ENCODE results near the gene RNF180. TPM values are rescaled to one million over a fixed set of nuclear protein-coding genes. Genes with fewer than 3 reads are reported as not detected.

RNF180 gene
- polyA plus RNA-seq, 4 donors, result 0.27 to 3.6 (median 0.92) TPM

DNA sequence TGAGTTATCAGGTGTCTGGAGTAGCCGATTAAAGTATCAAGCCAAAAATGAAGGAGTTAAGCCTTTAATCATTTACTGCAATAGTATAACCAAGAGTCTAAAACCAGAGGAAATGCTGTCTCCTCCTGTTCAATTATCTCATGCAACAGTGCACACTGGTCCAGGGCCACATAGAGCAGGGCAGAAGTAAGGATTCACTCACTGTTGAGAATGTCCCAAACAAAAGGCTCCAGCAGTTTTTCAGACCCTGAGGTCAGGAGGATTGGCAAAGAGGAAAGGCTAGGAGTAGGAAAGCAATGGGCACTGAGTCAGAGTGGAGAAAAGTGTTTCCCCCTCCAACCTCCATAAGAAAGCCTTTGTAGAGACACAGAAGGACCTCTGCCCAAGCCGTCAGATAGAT is 168.2 kb downstream of the RNF180 start:
- Histone ChIP-seq H3K27me3 (ENCODE audit: control insufficient read depth in 3 of 3, insufficient read depth in 3 of 3, low read length in 3 of 3) (no peaks in the 10 kb centered on the region), H3K9me3 (ENCODE audit: control insufficient read depth in 2 of 2, insufficient read depth in 1 of 2, low read depth in 1 of 2, low read length in 1 of 2) (peaks cover 8 to 16% of the 10 kb centered on the region in 2 donors), H3K36me3 (ENCODE audit: control insufficient read depth in 3 of 3, insufficient read depth in 2 of 3, low read depth in 1 of 3, low read length in 3 of 3) (peaks cover 0 to 16% (median 0%) of the 10 kb centered on the region in 3 donors), H3K4me1 (ENCODE audit: control insufficient read depth in 3 of 3, insufficient read depth in 2 of 3, low read depth in 1 of 3, low read length in 2 of 3) (no peaks in the 10 kb centered on the region), H3K27ac (ENCODE audit: low read depth in 1 of 3, low read length in 2 of 3) (no peak overlapping the region), H3K4me3 (ENCODE audit: low read depth in 1 of 3, low read length in 3 of 3) (no peak overlapping the region)
- 64 to 90% (median 67%) methylated on average over 2 of the region's 2 CpGs for WGBS, 3 donors
- FAIRE-seq, result no peak
- DNase-seq, result no peak

DNA sequence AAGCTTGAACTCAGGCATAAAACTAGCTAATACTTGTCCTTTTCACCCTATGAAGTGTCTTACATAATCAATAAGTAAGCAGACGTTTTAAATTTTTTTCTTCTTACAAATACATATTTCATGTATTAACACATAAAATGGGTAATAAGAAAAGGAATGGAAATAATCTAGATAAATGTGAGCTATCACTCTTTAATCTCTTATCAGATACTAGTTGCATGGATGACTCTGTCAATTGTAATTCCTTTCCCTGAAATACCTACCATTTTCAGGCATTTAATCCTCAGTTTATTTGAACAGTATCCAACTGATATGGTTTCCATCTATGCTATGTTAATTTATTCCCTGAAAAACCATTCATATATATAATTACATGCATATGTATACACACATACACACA is 174.1 kb downstream of the RNF180 start:
- WGBS, 3 donors, result 73 to 79% (median 73%) methylated on average over 1 of the region's 1 CpG
- H3K36me3 ChIP-seq (ENCODE audit: control insufficient read depth in 3 of 3, insufficient read depth in 2 of 3, low read depth in 1 of 3, low read length in 3 of 3), result no peaks in the 10 kb centered on the region
- no peak for DNase-seq
- H3K27ac ChIP-seq (ENCODE audit: low read depth in 1 of 3, low read length in 2 of 3), result no peak overlapping the region
- H3K4me3 ChIP-seq (ENCODE audit: low read depth in 1 of 3, low read length in 3 of 3), result no peak overlapping the region
- H3K9me3 ChIP-seq (ENCODE audit: control insufficient read depth in 2 of 2, insufficient read depth in 1 of 2, low read depth in 1 of 2, low read length in 1 of 2), result no peaks in the 10 kb centered on the region
- FAIRE-seq, result no peak
- H3K4me1 ChIP-seq (ENCODE audit: control insufficient read depth in 3 of 3, insufficient read depth in 2 of 3, low read depth in 1 of 3, low read length in 2 of 3), result no peaks in the 10 kb centered on the region
- H3K27me3 ChIP-seq (ENCODE audit: control insufficient read depth in 3 of 3, insufficient read depth in 3 of 3, low read length in 3 of 3), result no peaks in the 10 kb centered on the region

DNA sequence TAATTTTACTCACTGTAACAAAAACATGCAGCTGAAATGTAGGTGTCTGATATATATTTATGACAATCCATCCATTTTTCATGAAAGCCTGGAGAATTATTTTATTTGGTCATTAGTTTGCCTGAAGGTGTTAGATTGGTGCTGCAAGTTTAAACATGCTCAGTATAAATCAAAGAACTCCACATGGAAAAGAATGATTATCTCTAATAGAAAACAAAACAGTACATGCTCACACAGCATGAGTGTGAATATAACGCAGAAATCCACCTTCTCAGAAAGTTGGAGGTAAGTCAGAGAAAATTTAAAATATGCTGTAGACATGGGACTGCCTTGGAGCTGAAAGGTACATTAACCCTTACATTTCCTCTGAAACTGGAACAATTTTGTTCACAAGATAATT is 174.7 kb downstream of the RNF180 start:
- Histone ChIP-seq H3K27me3 (ENCODE audit: control insufficient read depth in 3 of 3, insufficient read depth in 3 of 3, low read length in 3 of 3) (no peaks in the 10 kb centered on the region), H3K4me3 (ENCODE audit: low read depth in 1 of 3, low read length in 3 of 3) (no peak overlapping the region), H3K27ac (ENCODE audit: low read depth in 1 of 3, low read length in 2 of 3) (no peak overlapping the region), H3K4me1 (ENCODE audit: control insufficient read depth in 3 of 3, insufficient read depth in 2 of 3, low read depth in 1 of 3, low read length in 2 of 3) (no peaks in the 10 kb centered on the region), H3K9me3 (ENCODE audit: control insufficient read depth in 2 of 2, insufficient read depth in 1 of 2, low read depth in 1 of 2, low read length in 1 of 2) (no peaks in the 10 kb centered on the region), H3K36me3 (ENCODE audit: control insufficient read depth in 3 of 3, insufficient read depth in 2 of 3, low read depth in 1 of 3, low read length in 3 of 3) (no peaks in the 10 kb centered on the region)
- 79 to 86% (median 79%) methylated on average over 1 of the region's 1 CpG for WGBS, 3 donors
- FAIRE-seq (no peak), DNase-seq (no peak)

DNA sequence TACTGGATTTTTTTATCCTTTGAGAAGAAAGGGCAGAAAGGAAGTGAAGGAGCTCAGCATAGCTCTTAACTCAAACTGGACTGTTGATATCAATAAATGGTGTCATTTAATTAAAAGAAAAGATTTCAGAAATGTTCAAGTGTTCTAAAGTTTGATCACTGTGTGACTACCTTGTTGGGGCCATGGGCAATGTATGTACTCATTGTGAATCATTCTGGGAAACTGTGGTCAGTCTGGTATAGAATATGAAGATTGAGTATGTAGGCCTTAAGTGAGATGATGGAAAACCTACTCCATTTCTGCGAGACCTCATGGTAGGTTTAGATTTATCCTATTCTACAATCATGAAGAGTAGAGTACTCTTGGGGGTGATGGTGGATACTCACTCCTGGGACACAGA is 175.7 kb downstream of the RNF180 start:
- DNase-seq (no peak), FAIRE-seq (no peak)
- H3K4me3 ChIP-seq (ENCODE audit: low read depth in 1 of 3, low read length in 3 of 3), result no peak overlapping the region
- no peaks in the 10 kb centered on the region for H3K27me3 ChIP-seq (ENCODE audit: control insufficient read depth in 3 of 3, insufficient read depth in 3 of 3, low read length in 3 of 3)
- 84 to 98% (median 89%) methylated on average over 1 of the region's 1 CpG for WGBS, 3 donors
- no peaks in the 10 kb centered on the region for H3K9me3 ChIP-seq (ENCODE audit: control insufficient read depth in 2 of 2, insufficient read depth in 1 of 2, low read depth in 1 of 2, low read length in 1 of 2)
- no peak overlapping the region for H3K27ac ChIP-seq (ENCODE audit: low read depth in 1 of 3, low read length in 2 of 3)
- H3K36me3 ChIP-seq (ENCODE audit: control insufficient read depth in 3 of 3, insufficient read depth in 2 of 3, low read depth in 1 of 3, low read length in 3 of 3), result no peaks in the 10 kb centered on the region
- H3K4me1 ChIP-seq (ENCODE audit: control insufficient read depth in 3 of 3, insufficient read depth in 2 of 3, low read depth in 1 of 3, low read length in 2 of 3), result no peaks in the 10 kb centered on the region

DNA sequence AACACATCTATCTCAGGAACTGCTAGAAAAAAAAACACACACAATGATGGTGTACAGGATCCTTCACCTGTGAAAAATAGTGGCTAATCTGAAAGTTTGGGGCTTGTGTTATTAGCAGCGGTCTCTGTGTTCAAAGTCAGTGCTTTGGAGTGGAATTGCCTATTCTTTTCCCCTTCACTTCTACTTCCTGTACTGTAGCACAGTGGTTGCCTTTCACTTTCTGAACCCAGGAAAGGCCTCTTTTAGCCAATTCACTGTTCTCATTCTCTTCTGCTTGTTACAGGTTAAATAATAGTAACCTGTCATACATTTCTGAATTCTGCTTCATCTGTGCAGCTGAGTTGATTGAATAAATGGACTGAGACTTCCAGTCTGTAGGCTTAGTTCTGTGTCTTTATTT is 178.9 kb downstream of the RNF180 start:
- H3K4me3 ChIP-seq (ENCODE audit: low read depth in 1 of 3, low read length in 3 of 3), result no peak overlapping the region
- H3K27ac ChIP-seq (ENCODE audit: low read depth in 1 of 3, low read length in 2 of 3), result no peak overlapping the region
- FAIRE-seq (no peak), DNase-seq (no peak)
- H3K27me3 ChIP-seq (ENCODE audit: control insufficient read depth in 3 of 3, insufficient read depth in 3 of 3, low read length in 3 of 3), result no peaks in the 10 kb centered on the region
- no peaks in the 10 kb centered on the region for H3K36me3 ChIP-seq (ENCODE audit: control insufficient read depth in 3 of 3, insufficient read depth in 2 of 3, low read depth in 1 of 3, low read length in 3 of 3)
- WGBS, 3 donors, result 83 to 90% (median 89%) methylated on average over 1 of the region's 1 CpG
- no peaks in the 10 kb centered on the region for H3K9me3 ChIP-seq (ENCODE audit: control insufficient read depth in 2 of 2, insufficient read depth in 1 of 2, low read depth in 1 of 2, low read length in 1 of 2)
- H3K4me1 ChIP-seq (ENCODE audit: control insufficient read depth in 3 of 3, insufficient read depth in 2 of 3, low read depth in 1 of 3, low read length in 2 of 3), result no peaks in the 10 kb centered on the region

DNA sequence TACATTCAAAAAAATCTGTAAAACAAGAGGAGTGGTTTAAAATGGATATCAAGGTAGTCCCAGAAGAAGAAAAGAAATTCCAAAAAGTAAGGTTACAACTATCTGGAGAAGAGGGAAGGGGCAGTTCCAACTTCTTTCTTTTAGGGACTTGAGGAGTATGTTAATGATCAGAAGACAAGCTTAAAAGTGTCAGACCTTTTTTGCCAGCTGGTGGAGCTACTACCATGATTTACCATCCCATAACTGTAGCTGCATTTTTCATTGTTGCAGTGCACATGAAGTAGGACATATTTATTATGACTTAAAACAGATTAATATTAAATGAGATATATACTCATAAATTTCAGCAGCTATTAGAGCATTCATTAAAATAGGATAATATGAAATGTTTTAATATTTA is 181.7 kb downstream of the RNF180 start:
- FAIRE-seq, result no peak
- Histone ChIP-seq H3K27me3 (ENCODE audit: control insufficient read depth in 3 of 3, insufficient read depth in 3 of 3, low read length in 3 of 3) (no peaks in the 10 kb centered on the region), H3K36me3 (ENCODE audit: control insufficient read depth in 3 of 3, insufficient read depth in 2 of 3, low read depth in 1 of 3, low read length in 3 of 3) (no peaks in the 10 kb centered on the region)

DNA sequence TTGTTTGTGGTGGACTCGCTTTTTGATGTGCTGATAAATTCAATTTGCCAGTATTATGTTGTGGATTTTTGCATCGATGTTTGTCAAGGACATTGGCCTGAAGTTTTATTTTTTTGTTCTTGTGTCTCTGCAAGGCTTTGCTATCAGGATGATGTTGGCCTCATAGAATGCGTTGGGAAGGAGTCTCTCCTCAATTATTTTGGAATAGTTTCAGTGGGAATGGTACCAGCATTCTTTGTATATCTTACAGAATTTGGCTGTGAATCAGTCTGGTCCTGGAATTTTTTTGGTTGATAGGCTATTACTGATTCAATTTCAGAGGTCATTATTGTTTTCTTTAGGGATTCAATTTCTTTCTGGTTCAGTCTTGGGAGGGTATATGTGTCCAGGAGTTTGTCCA is 198.8 kb downstream of the RNF180 start:
- WGBS, 3 donors, result 78 to 84% (median 79%) methylated on average over 3 of the region's 3 CpGs
- Histone ChIP-seq H3K4me3 (ENCODE audit: low read depth in 1 of 3, low read length in 3 of 3) (no peak overlapping the region), H3K4me1 (ENCODE audit: control insufficient read depth in 3 of 3, insufficient read depth in 2 of 3, low read depth in 1 of 3, low read length in 2 of 3) (no peaks in the 10 kb centered on the region), H3K9me3 (ENCODE audit: control insufficient read depth in 2 of 2, insufficient read depth in 1 of 2, low read depth in 1 of 2, low read length in 1 of 2) (peaks cover 0 to 3% of the 10 kb centered on the region in 2 donors), H3K27me3 (ENCODE audit: control insufficient read depth in 3 of 3, insufficient read depth in 3 of 3, low read length in 3 of 3) (no peaks in the 10 kb centered on the region), H3K36me3 (ENCODE audit: control insufficient read depth in 3 of 3, insufficient read depth in 2 of 3, low read depth in 1 of 3, low read length in 3 of 3) (no peaks in the 10 kb centered on the region), H3K27ac (ENCODE audit: low read depth in 1 of 3, low read length in 2 of 3) (no peak overlapping the region)
- DNase-seq (no peak), FAIRE-seq (no peak)

More for the DNA sequence above, 181.7 kb downstream of the RNF180 start:
- Histone ChIP-seq H3K4me1 (ENCODE audit: control insufficient read depth in 3 of 3, insufficient read depth in 2 of 3, low read depth in 1 of 3, low read length in 2 of 3) (no peaks in the 10 kb centered on the region), H3K27ac (ENCODE audit: low read depth in 1 of 3, low read length in 2 of 3) (no peak overlapping the region), H3K4me3 (ENCODE audit: low read depth in 1 of 3, low read length in 3 of 3) (no peak overlapping the region), H3K9me3 (ENCODE audit: control insufficient read depth in 2 of 2, insufficient read depth in 1 of 2, low read depth in 1 of 2, low read length in 1 of 2) (no peaks in the 10 kb centered on the region)
- no peak for DNase-seq

DNA sequence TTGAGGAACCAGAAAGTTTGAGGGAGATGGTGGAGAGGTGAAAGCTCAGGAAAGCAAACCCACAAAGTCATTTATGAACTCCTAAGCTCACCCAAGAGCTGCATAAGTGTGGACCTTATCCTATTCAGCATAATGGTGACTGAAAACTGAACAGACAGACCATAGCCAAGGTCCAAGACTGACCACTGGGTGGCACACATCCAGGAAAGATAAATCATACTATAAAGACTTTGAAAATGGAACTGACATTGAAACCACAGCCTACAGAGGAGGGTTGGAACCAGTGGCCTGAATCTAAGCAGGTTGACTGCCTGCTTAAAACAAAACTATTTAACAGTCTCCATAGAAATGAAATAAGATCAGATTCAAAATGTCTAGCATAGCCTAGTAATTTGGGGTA is 219.1 kb downstream of the RNF180 start:
- no peak overlapping the region for H3K4me3 ChIP-seq (ENCODE audit: low read depth in 1 of 3, low read length in 3 of 3)
- H3K4me1 ChIP-seq (ENCODE audit: control insufficient read depth in 3 of 3, insufficient read depth in 2 of 3, low read depth in 1 of 3, low read length in 2 of 3), result no peaks in the 10 kb centered on the region
- FAIRE-seq (no peak), DNase-seq (peak; percentile 1 to 25)
- H3K9me3 ChIP-seq (ENCODE audit: control insufficient read depth in 2 of 2, insufficient read depth in 1 of 2, low read depth in 1 of 2, low read length in 1 of 2), result peaks cover 0 to 3% of the 10 kb centered on the region in 2 donors
- H3K36me3 ChIP-seq (ENCODE audit: control insufficient read depth in 3 of 3, insufficient read depth in 2 of 3, low read depth in 1 of 3, low read length in 3 of 3), result no peaks in the 10 kb centered on the region
- no peaks in the 10 kb centered on the region for H3K27me3 ChIP-seq (ENCODE audit: control insufficient read depth in 3 of 3, insufficient read depth in 3 of 3, low read length in 3 of 3)
- no peak overlapping the region for H3K27ac ChIP-seq (ENCODE audit: low read depth in 1 of 3, low read length in 2 of 3)

DNA sequence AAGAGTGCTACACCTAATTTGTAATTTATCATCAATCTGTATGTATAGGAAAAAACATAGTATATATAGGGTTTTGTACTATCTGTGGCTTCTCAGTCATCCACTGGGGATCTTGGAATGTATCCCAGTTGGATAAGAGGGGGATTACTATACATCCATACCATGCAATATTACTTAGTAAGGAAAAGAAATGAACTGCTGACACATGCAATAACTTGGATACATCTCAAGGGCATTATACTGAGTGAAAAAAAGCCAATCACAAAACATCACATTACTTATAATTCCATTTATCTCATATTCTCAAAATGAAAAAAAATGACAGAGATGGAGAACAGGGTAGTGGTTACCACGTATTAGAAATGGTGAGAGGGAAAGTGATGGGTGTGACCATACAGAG is 231.9 kb downstream of the RNF180 start:
- DNase-seq (no peak), FAIRE-seq (no peak)
- H3K27me3 ChIP-seq (ENCODE audit: control insufficient read depth in 3 of 3, insufficient read depth in 3 of 3, low read length in 3 of 3), result no peaks in the 10 kb centered on the region
- H3K9me3 ChIP-seq (ENCODE audit: control insufficient read depth in 2 of 2, insufficient read depth in 1 of 2, low read depth in 1 of 2, low read length in 1 of 2), result no peaks in the 10 kb centered on the region
- H3K27ac ChIP-seq (ENCODE audit: low read depth in 1 of 3, low read length in 2 of 3), result no peak overlapping the region
- H3K36me3 ChIP-seq (ENCODE audit: control insufficient read depth in 3 of 3, insufficient read depth in 2 of 3, low read depth in 1 of 3, low read length in 3 of 3), result no peaks in the 10 kb centered on the region
- no peaks in the 10 kb centered on the region for H3K4me1 ChIP-seq (ENCODE audit: control insufficient read depth in 3 of 3, insufficient read depth in 2 of 3, low read depth in 1 of 3, low read length in 2 of 3)
- no peak overlapping the region for H3K4me3 ChIP-seq (ENCODE audit: low read depth in 1 of 3, low read length in 3 of 3)
- WGBS, 3 donors, result 66 to 70% (median 67%) methylated on average over 1 of the region's 1 CpG
